HEK293 (cell line): ENCODE measurements around the gene RNF32.

ENCODE experiments used
- ZBTB44 ChIP-seq: fragments of 450-650 bp; IDR thresholded peaks from 2 replicates; pipeline ENCODE4 v1.5.1; 2018; ENCODE audit warnings: missing biosample characterization, mild to moderate bottlenecking, missing genetic modification characterization
- ZNF394 ChIP-seq: fragments of 450-650 bp; formaldehyde crosslinking; IDR thresholded peaks from 2 replicates; pipeline ENCODE4 v1.5.1; 2016; ENCODE audit warnings: missing biosample characterization, missing genetic modification characterization, mild to moderate bottlenecking, moderate library complexity, borderline replicate concordance
- ZNF600 ChIP-seq: fragments of 450-650 bp; formaldehyde crosslinking; IDR thresholded peaks from 2 replicates; pipeline ENCODE4 v1.5.1; 2016; ENCODE audit warnings: missing biosample characterization, missing genetic modification characterization
- ZNF621 ChIP-seq: fragments of 450-650 bp; formaldehyde crosslinking; IDR thresholded peaks from 2 replicates; pipeline ENCODE4 v1.5.1; 2017; ENCODE audit warnings: missing biosample characterization, missing genetic modification characterization
- TF ChIP-seq, protein P1 (sequence below): fragments of 450-650 bp; formaldehyde crosslinking; IDR thresholded peaks from 2 replicates; pipeline ENCODE4 v1.5.1; 2016; ENCODE audit warnings: missing biosample characterization, missing genetic modification characterization
- TF ChIP-seq, protein P2 (sequence below): fragments of 450-650 bp; formaldehyde crosslinking; IDR thresholded peaks from 2 replicates; pipeline ENCODE4 v1.5.1; 2016; ENCODE audit warnings: missing biosample characterization, missing genetic modification characterization
- TF ChIP-seq, protein P3 (sequence below): fragments of 450-650 bp; formaldehyde crosslinking; IDR thresholded peaks from 2 replicates; pipeline ENCODE4 v1.5.1; 2016; ENCODE audit warnings: missing biosample characterization, missing genetic modification characterization

DNA sequence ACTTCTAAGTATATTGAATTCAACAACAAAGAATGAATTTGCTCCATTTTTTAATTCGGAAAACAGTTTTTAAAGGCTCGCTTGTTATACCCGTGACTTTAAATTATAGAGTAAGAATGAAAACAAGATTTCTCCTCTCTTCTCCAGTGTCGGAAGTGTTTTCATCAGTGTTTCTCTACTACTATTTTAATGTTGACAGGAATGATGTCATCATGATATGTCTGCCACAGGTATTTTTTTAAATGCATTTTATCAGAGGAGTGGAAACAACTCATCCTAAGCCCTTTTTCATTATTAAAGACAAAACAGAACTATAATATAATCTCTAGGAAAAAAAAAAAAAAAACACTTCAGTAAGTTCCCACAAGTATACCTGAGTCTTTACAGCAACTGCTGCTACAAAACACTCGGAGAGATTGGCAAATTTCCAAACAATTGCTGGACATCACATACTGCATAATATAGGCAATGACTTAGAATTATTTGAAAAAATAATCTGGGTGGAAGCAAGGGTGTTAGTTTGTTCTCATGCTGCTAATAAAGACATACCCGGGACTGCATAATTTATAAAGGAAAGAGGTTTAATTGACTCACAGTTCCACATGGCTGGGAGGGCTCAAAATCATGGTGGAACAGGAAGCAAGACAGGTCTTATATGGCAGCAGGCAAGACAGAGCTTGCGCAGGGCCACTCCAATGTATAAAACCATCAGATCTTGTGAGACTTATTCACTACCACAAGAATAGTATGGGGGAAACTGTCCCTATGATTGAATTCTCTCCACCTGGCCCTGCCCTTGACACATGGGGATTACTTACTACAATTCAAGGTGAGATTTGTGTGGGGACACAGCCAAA, 4.8 kb upstream of the RNF32 start:
- TF ChIP-seq ZBTB44 (tag by site-specific recombination) (no peak), ZNF394 (tag by site-specific recombination) (no peak), ZNF600 (tag by site-specific recombination) (no peak), ZNF621 (tag by site-specific recombination) (no peak)
- TF ChIP-seq, protein P1, sequence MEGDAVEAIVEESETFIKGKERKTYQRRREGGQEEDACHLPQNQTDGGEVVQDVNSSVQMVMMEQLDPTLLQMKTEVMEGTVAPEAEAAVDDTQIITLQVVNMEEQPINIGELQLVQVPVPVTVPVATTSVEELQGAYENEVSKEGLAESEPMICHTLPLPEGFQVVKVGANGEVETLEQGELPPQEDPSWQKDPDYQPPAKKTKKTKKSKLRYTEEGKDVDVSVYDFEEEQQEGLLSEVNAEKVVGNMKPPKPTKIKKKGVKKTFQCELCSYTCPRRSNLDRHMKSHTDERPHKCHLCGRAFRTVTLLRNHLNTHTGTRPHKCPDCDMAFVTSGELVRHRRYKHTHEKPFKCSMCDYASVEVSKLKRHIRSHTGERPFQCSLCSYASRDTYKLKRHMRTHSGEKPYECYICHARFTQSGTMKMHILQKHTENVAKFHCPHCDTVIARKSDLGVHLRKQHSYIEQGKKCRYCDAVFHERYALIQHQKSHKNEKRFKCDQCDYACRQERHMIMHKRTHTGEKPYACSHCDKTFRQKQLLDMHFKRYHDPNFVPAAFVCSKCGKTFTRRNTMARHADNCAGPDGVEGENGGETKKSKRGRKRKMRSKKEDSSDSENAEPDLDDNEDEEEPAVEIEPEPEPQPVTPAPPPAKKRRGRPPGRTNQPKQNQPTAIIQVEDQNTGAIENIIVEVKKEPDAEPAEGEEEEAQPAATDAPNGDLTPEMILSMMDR = no peak
- TF ChIP-seq, protein P2, sequence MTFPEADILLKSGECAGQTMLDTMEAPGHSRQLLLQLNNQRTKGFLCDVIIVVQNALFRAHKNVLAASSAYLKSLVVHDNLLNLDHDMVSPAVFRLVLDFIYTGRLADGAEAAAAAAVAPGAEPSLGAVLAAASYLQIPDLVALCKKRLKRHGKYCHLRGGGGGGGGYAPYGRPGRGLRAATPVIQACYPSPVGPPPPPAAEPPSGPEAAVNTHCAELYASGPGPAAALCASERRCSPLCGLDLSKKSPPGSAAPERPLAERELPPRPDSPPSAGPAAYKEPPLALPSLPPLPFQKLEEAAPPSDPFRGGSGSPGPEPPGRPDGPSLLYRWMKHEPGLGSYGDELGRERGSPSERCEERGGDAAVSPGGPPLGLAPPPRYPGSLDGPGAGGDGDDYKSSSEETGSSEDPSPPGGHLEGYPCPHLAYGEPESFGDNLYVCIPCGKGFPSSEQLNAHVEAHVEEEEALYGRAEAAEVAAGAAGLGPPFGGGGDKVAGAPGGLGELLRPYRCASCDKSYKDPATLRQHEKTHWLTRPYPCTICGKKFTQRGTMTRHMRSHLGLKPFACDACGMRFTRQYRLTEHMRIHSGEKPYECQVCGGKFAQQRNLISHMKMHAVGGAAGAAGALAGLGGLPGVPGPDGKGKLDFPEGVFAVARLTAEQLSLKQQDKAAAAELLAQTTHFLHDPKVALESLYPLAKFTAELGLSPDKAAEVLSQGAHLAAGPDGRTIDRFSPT (tag by site-specific recombination) = no peak
- TF ChIP-seq, protein P3, sequence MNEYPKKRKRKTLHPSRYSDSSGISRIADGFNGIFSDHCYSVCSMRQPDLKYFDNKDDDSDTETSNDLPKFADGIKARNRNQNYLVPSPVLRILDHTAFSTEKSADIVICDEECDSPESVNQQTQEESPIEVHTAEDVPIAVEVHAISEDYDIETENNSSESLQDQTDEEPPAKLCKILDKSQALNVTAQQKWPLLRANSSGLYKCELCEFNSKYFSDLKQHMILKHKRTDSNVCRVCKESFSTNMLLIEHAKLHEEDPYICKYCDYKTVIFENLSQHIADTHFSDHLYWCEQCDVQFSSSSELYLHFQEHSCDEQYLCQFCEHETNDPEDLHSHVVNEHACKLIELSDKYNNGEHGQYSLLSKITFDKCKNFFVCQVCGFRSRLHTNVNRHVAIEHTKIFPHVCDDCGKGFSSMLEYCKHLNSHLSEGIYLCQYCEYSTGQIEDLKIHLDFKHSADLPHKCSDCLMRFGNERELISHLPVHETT = no peak
